ENCODE measurements around the gene LAGE3.

LAGE3 gene

DNA sequence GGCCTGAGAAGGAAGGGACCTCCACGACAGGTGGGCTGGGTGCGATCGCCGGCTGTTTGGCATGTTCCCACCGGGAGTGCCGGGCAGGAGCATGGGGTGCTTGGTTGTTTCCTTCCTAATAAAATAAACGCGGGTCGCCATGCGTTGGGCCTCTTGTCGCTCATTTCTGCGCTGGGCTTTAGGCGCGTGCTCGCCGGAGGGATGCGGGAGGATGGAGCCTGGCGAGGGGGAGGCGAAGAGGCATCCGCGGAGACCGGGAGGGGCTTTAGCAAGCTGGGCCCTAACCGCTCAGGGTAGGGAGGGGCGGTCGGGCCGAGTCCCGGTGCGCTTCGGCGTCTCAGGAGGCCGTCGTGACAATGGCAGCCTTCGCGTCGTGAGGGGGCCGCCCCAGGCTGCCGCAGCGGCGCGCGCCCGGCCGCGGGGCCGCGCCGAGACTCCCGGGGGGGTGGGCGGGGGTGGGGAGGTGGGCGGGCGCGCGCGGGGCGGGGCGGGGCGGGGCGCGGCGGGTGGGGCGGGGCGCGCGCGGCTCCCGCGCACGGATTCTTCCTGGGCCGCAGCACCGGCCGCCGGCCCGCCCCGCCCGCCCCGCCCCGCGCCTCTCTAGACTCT lies 42.6 kb downstream of the LAGE3 start:
- no peak for TF ChIP-seq EZH2phosphoT487 (IDR thresholded peaks at IDR 0.05; ENCODE audit: borderline replicate concordance)
- TF ChIP-seq CTCF (conservative IDR thresholded peaks at IDR 0.05; ENCODE audit: low read length): no peak
- Histone ChIP-seq H3K79me2 (ENCODE audit: insufficient read depth, low read length) (peaks cover 42% of the 10 kb centered on the region), H3K4me1 (ENCODE audit: insufficient read depth, low read length, poor library complexity, severe bottlenecking) (peaks cover 6% of the 10 kb centered on the region), H3K9me3 (ENCODE audit: insufficient read depth, low read depth, low read length) (no peaks in the 10 kb centered on the region), H2AFZ (ENCODE audit: low read length) (no peak overlapping the region), H4K20me1 (ENCODE audit: insufficient read depth, low read length, poor library complexity, severe bottlenecking) (no peaks in the 10 kb centered on the region), H3K27me3 (ENCODE audit: insufficient read depth, low read length, poor library complexity, severe bottlenecking) (no peaks in the 10 kb centered on the region), H3K9me2 (replicated peaks; ENCODE audit: low read depth, low read length) (no peaks in the 10 kb centered on the region), H3K4me2 (ENCODE audit: low read depth, low read length, poor library complexity, severe bottlenecking) (peak overlapping the region; percentile 53), H3K36me3 (ENCODE audit: insufficient read depth, low read length) (no peaks in the 10 kb centered on the region; the same call in 1 of the 2 replicates), H3K4me3 (ENCODE audit: low read length, poor library complexity, severe bottlenecking) (peak overlapping the region; percentile 80), H3K9ac (ENCODE audit: low read depth, low read length, poor library complexity, severe bottlenecking) (peak overlapping the region; percentile 80), H3F3A (ENCODE audit: low read depth) (no peaks in the 10 kb centered on the region)

- no peaks in the 10 kb centered on the region for H3K9me3 ChIP-seq (ENCODE audit: insufficient read depth, low read depth, low read length)
- H2AFZ ChIP-seq (ENCODE audit: low read length): no peak overlapping the region
- no peaks in the 10 kb centered on the region for H3F3A ChIP-seq (ENCODE audit: low read depth)
- peaks cover 49% of the 10 kb centered on the region for H3K79me2 ChIP-seq (ENCODE audit: insufficient read depth, low read length)
- TF ChIP-seq EZH2phosphoT487 (IDR thresholded peaks at IDR 0.05; ENCODE audit: borderline replicate concordance) (no peak), CTCF (conservative IDR thresholded peaks at IDR 0.05; ENCODE audit: low read length) (no peak)
- H3K4me3 ChIP-seq (ENCODE audit: low read length, poor library complexity, severe bottlenecking): no peak overlapping the region
- H3K36me3 ChIP-seq (ENCODE audit: insufficient read depth, low read length): no peaks in the 10 kb centered on the region; the same call in 1 of the 2 replicates
- no peaks in the 10 kb centered on the region for H4K20me1 ChIP-seq (ENCODE audit: insufficient read depth, low read length, poor library complexity, severe bottlenecking)
- H3K9me2 ChIP-seq (replicated peaks; ENCODE audit: low read depth, low read length): no peaks in the 10 kb centered on the region
- no peaks in the 10 kb centered on the region for H3K27me3 ChIP-seq (ENCODE audit: insufficient read depth, low read length, poor library complexity, severe bottlenecking)
- peaks cover 9% of the 10 kb centered on the region for H3K4me1 ChIP-seq (ENCODE audit: insufficient read depth, low read length, poor library complexity, severe bottlenecking)
- no peak overlapping the region for H3K4me2 ChIP-seq (ENCODE audit: low read depth, low read length, poor library complexity, severe bottlenecking)
- no peak overlapping the region for H3K9ac ChIP-seq (ENCODE audit: low read depth, low read length, poor library complexity, severe bottlenecking)
Observed at GRCh38 chrX:154435171-154435733, 43.8 kb downstream of the LAGE3 start.

DNA sequence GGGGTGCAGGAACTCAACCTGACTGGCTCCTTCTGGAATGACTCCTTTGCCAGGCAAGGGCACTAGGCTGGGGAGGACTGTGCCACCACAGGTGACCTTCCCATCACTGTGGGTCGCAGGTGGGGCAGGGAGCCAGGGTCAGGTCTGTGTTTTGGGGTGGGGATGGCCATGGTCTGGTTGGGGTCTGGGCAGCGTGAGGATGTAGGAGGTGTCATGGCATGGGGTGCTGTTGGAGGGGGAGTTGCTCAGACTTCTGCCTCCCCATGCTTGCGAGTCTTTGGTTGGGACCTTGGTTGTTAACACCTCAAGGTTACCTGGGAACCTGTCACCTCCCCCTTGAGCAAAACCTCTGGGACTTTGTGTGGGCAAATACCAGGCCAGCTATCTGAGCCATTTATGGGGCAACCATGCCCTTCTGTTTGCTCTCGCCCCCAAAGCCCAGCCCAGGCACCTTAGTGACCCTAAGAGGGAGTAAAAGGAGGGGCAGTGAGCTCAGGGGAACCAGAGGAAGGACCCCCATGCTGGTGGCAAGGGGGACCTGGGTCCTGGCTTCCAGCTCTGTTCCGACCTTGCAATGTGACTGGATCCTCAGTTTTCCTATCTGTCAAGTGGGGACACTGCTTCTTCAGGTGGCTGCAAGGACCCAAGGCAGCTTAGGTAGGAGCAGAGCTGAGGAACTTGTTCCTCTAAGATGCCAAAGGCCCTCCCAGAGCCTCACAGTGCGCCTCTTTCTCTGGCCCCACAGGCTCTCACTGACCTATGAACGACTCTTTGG lies 44.5 kb downstream of the LAGE3 start:
- H3F3A ChIP-seq (ENCODE audit: low read depth): no peaks in the 10 kb centered on the region

More for the DNA sequence above, 44.5 kb downstream of the LAGE3 start:
- H3K9me2 ChIP-seq (replicated peaks; ENCODE audit: low read depth, low read length): no peaks in the 10 kb centered on the region
- H3K27me3 ChIP-seq (ENCODE audit: insufficient read depth, low read length, poor library complexity, severe bottlenecking): no peaks in the 10 kb centered on the region
- H3K9ac ChIP-seq (ENCODE audit: low read depth, low read length, poor library complexity, severe bottlenecking): no peak overlapping the region
- H3K36me3 ChIP-seq (ENCODE audit: insufficient read depth, low read length): no peaks in the 10 kb centered on the region; the same call in 1 of the 2 replicates
- H3K4me3 ChIP-seq (ENCODE audit: low read length, poor library complexity, severe bottlenecking): no peak overlapping the region
- no peak overlapping the region for H3K4me2 ChIP-seq (ENCODE audit: low read depth, low read length, poor library complexity, severe bottlenecking)
- peaks cover 48% of the 10 kb centered on the region for H3K79me2 ChIP-seq (ENCODE audit: insufficient read depth, low read length)
- no peaks in the 10 kb centered on the region for H3K9me3 ChIP-seq (ENCODE audit: insufficient read depth, low read depth, low read length)
- H2AFZ ChIP-seq (ENCODE audit: low read length): no peak overlapping the region
- H3K4me1 ChIP-seq (ENCODE audit: insufficient read depth, low read length, poor library complexity, severe bottlenecking): peaks cover 12% of the 10 kb centered on the region
- no peak for TF ChIP-seq CTCF (conservative IDR thresholded peaks at IDR 0.05; ENCODE audit: low read length)
- TF ChIP-seq EZH2phosphoT487 (IDR thresholded peaks at IDR 0.05; ENCODE audit: borderline replicate concordance): no peak
- no peaks in the 10 kb centered on the region for H4K20me1 ChIP-seq (ENCODE audit: insufficient read depth, low read length, poor library complexity, severe bottlenecking)

Data from Loucy (cell line).